Retinal pigment epithelial cell (primary cell): ENCODE measurements around the gene ADAMTS18.
"Not testable (repeated sequence)": the region's sequence is repeated elsewhere in the genome, so short reads cannot be mapped to it uniquely, and the experiment has no call there.

Source experiments
- DNase-seq: peaks from one replicate; pipeline ENCODE4 v3.0.0-alpha.2; 2010; ENCODE audit warnings: low read depth
- H3K4me3 ChIP-seq: 2 replicates; pipeline ENCODE4 v1.5.1; 2011; ENCODE audit warnings: mild to moderate bottlenecking, low read length, control low read depth, moderate library complexity
- TF ChIP-seq, protein P1 (sequence below): conservative IDR thresholded peaks from 2 replicates; pipeline ENCODE4 v1.5.1; 2011; ENCODE audit warnings: low read depth, low read length, control low read depth, inconsistent platforms

The ADAMTS18 gene

DNA sequence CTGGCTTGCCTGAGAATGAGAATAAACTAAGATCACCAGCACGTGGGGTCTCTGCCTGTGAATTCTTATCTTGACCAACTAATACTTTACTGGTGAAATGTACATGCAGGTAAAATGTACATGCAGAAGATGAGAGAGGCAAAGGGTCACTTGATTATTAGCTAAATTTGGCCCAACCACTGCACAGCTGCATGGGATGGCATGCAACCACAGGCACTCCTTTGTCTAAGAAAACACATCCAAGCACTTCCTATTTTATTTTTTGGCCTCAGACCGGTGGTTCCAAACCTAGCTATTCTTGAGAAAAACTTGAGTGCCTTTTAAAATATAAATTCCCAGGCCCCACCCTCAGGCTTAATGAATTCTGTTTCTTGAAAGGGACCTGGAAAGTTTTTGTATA lies 157.7 kb downstream of the ADAMTS18 start:
- DNase-seq = no peak
- H3K4me3 ChIP-seq = no peak overlapping the region
- TF ChIP-seq, protein P1, sequence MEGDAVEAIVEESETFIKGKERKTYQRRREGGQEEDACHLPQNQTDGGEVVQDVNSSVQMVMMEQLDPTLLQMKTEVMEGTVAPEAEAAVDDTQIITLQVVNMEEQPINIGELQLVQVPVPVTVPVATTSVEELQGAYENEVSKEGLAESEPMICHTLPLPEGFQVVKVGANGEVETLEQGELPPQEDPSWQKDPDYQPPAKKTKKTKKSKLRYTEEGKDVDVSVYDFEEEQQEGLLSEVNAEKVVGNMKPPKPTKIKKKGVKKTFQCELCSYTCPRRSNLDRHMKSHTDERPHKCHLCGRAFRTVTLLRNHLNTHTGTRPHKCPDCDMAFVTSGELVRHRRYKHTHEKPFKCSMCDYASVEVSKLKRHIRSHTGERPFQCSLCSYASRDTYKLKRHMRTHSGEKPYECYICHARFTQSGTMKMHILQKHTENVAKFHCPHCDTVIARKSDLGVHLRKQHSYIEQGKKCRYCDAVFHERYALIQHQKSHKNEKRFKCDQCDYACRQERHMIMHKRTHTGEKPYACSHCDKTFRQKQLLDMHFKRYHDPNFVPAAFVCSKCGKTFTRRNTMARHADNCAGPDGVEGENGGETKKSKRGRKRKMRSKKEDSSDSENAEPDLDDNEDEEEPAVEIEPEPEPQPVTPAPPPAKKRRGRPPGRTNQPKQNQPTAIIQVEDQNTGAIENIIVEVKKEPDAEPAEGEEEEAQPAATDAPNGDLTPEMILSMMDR = no peak

DNA sequence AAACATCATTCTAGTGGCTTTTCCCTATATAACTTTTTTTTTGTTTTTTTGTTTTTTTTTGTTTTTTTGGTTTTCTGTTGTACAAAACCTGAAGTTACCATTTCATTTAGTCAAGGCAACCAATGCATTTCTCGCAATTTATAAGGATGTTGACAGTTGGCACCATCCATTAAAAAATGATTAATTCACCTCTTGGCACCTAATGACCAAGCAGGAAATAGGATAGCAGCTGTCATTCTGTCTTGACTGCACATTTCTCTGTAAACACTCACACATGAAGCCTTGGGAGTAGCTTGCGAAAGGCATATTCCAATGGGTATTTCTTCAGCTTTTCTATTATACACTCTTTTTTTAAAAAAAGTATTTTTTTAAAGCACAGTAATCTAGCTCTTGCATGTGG lies 158.2 kb downstream of the ADAMTS18 start:
- H3K4me3 ChIP-seq = no peak overlapping the region
- DNase-seq = no peak
- TF ChIP-seq, protein P1 = no peak

DNA sequence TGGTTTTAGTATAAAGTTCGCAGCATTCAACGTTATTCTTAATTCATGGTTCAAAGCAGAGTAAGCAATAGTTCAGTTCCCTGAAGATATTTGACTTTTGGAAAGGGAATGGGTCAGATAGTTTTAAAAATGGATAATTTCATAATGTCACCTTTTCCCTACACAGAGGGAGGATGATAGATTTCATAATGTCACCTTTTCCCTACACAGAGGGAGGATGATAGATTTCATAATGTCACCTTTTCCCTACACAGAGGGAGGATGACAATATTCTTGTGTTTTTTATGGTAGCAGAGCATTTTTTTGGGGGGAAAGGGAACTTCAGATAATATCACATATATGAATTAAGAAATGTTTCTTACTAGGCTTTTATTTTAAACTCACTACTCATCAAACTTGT lies 159.5 kb downstream of the ADAMTS18 start:
- not testable (repeated sequence) for DNase-seq, H3K4me3 ChIP-seq

DNA sequence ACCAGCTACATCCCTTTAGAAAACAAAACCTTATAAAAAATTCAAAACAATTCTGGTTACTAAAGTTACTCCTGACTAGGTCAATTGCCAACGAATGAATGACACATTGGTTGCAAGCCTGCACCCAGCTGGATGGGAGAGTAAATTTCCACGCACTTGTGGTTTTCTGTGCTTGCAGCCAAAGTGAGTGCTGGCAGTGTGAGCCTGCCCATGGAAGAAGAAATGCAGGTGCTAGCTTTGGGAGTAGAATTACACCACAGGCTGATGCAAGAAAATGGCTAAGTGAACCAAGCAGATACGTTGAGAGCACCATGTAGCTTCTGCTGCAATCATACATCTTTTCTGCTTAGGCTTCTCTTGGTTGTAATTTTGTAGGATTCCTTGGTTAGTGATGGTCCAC lies 161.0 kb downstream of the ADAMTS18 start:
- H3K4me3 ChIP-seq = no peak overlapping the region
- no peak for DNase-seq
- TF ChIP-seq, protein P1 = no peak

DNA sequence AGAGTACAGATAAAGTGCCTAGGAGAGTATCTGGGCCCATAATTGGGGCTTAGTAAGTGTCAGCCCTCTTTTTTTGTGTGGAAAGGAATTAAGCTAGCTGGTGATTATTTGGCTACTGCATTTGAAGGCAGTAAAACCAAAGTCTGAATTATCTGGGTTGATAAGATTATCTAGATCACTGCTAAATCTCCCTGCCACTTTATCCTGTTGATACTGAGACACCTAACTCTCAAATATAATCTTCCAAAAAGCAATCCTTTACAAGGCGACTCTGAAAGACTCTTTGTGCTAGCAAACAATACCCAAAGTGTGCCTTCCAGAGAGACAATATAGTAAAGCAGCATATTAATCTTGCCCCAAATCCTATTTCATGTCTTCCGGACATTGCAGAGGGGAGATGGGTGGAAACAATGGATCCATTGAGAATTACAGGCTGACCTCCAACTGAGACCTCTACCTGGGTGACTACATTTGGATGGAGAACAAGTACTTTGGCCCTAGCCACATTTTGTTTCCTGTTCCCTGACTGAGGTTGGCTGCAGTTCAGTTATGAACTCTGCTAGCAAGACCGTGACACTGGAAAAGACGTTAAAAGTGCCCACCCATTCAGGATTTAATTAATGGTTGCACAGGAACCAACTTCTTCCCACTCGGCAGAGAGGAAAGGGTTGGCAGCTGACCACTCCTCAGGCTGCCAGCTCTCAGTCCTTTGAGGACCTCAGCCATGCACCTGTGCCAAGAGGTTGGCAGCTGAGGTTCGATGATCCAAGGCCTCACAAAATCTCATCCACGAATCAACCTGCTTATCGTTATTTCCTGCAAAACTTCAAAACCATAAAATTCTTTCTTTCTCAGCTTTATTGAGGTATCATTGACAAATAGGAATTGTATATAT lies 163.1 kb downstream of the ADAMTS18 start:
- no peak overlapping the region for H3K4me3 ChIP-seq
- DNase-seq = no peak
- TF ChIP-seq, protein P1 = no peak

DNA sequence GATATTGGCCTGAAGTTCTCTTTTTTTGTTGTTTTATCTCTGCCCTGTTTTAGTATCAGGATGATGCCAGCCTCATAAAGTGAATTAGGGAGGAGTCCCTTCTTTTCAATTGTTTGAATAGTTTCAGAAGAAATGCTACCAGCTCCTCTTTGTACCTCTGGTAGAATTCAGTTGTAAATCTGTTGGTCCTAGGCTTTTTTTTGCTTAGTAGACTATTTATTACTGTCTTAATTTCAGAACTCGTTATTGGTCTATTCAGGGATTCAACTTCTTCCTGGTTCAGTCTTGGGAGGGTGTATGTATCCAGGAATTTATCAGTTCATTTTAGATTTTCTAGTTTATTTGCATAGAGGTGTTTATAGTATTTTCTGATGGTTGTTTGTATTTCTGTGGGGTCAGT lies 168.6 kb downstream of the ADAMTS18 start:
- DNase-seq = not testable (repeated sequence)

DNA sequence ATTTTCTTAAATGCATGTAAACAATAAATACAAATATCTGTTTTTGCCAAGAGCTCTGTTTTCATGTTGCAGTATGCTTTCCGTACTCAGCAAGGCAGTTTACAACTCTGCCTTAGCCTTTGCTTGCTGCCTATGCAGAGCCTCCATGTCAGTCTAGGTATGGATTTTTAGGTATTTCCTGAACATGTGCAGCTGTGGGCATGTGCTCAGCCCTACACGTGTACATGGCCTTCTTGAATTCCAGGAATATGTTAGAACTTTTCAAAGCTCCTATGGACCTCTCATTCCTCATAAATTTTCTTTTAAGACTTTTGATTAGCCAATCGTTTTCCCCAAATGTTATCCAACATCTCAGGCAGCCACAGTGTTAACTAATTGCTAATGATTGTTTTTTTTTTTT lies 171.9 kb downstream of the ADAMTS18 start:
- DNase-seq = no peak
- H3K4me3 ChIP-seq = no peak overlapping the region
- TF ChIP-seq, protein P1 = no peak

More for the DNA sequence above, 168.6 kb downstream of the ADAMTS18 start:
- not testable (repeated sequence) for H3K4me3 ChIP-seq

DNA sequence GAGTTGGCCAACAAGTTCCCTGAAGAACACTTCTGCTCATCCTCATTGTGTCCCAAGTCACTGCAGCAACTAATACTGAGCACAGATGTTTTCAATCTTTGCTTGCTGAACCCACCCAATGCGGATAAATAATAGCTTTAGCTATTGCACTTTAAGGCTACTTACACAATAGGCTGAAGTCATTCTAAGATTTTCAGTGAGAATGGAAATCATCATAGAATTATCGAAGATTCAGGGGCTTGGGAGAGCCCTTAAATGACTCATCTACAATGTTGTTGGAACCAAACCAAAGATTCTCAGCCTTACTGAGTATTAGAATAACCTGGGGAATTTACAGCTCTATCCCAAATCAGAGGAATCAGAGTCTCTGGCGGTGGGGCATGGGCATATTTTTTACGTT lies 184.4 kb downstream of the ADAMTS18 start:
- no peak for DNase-seq
- TF ChIP-seq, protein P1 = no peak
- no peak overlapping the region for H3K4me3 ChIP-seq
